ENCODE results near the gene SLC17A7. TPM values are rescaled to one million over a fixed set of nuclear protein-coding genes. Genes with fewer than 3 reads are reported as not detected.
A peak's percentile ranks its signal among the peaks of the same experiment; 100 is the strongest.

SLC17A7 gene
- total and polyA plus RNA-seq, 9 of the 15 experiments (the other 6 are each of a cell fraction or from before 2014, with no cell fraction given) = 1.1 to 15.7 (median 2.4) TPM

DNA sequence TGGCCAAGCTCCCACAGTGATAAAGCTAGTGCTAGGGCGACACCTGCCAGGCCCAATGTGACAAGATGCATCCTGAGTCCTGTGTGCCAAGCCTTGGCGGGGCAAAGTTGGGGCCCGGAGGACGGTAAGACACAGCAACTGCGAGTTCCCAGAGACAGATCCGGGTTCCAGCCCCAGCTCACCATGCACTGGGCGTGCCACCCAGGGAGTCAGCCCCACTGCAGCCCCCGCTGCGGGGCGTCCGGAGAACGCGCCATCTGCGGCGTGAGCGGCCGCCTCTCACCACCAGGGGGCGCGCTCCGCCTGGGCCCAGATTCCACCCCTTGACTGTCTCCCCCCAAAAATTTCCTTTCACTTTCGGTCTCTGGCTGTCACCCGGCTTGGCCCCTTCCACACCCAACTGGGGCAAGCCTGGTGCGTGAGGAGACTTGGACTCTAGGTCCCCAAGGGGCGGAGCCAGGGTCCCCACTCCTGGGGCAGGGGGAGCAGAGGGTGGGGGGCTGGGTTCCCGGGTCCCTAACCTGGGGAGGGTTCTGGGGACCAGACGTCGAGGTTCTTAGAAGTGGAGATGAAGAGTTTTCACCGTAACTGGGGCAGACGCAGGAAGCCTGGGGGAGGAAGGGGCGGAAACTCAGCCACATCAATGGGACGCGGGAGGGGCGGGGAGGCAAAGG lies 32.7 kb upstream of the SLC17A7 start, which contains the start of gene FLT3LG (continued):
- TF ChIP-seq SAFB2 (IDR thresholded peaks at IDR 0.05; ENCODE audit: borderline replicate concordance, low read depth, low read length, severe bottlenecking) = no peak
- TF ChIP-seq MYC (IDR thresholded peaks at IDR 0.05; ENCODE audit: low read depth, low read length) = peak; percentile 80
- TF ChIP-seq MYC (CRISPR knock-in tag; IDR thresholded peaks at IDR 0.05; ENCODE audit: borderline replicate concordance, low read depth) = no peak
- peak in 1 of 2 experiments; percentile 62; a peak in 2 of 4 replicates for TF ChIP-seq HDAC1 (IDR thresholded peaks at IDR 0.05)
- TF ChIP-seq ZNF174 (CRISPR knock-in tag; IDR thresholded peaks at IDR 0.05) = no peak
- TF ChIP-seq, protein P1, sequence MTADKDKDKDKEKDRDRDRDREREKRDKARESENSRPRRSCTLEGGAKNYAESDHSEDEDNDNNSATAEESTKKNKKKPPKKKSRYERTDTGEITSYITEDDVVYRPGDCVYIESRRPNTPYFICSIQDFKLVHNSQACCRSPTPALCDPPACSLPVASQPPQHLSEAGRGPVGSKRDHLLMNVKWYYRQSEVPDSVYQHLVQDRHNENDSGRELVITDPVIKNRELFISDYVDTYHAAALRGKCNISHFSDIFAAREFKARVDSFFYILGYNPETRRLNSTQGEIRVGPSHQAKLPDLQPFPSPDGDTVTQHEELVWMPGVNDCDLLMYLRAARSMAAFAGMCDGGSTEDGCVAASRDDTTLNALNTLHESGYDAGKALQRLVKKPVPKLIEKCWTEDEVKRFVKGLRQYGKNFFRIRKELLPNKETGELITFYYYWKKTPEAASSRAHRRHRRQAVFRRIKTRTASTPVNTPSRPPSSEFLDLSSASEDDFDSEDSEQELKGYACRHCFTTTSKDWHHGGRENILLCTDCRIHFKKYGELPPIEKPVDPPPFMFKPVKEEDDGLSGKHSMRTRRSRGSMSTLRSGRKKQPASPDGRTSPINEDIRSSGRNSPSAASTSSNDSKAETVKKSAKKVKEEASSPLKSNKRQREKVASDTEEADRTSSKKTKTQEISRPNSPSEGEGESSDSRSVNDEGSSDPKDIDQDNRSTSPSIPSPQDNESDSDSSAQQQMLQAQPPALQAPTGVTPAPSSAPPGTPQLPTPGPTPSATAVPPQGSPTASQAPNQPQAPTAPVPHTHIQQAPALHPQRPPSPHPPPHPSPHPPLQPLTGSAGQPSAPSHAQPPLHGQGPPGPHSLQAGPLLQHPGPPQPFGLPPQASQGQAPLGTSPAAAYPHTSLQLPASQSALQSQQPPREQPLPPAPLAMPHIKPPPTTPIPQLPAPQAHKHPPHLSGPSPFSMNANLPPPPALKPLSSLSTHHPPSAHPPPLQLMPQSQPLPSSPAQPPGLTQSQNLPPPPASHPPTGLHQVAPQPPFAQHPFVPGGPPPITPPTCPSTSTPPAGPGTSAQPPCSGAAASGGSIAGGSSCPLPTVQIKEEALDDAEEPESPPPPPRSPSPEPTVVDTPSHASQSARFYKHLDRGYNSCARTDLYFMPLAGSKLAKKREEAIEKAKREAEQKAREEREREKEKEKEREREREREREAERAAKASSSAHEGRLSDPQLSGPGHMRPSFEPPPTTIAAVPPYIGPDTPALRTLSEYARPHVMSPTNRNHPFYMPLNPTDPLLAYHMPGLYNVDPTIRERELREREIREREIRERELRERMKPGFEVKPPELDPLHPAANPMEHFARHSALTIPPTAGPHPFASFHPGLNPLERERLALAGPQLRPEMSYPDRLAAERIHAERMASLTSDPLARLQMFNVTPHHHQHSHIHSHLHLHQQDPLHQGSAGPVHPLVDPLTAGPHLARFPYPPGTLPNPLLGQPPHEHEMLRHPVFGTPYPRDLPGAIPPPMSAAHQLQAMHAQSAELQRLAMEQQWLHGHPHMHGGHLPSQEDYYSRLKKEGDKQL (CRISPR knock-in tag; IDR thresholded peaks at IDR 0.05; ENCODE audit: borderline replicate concordance) = no peak
- TF ChIP-seq NFATC3 (IDR thresholded peaks at IDR 0.05) = no peak
- TF ChIP-seq SAP30 (IDR thresholded peaks at IDR 0.05; ENCODE audit: borderline replicate concordance, insufficient read depth, low read depth, low read length, poor library complexity, severe bottlenecking) = peak; percentile 58
- TF ChIP-seq, protein P2, sequence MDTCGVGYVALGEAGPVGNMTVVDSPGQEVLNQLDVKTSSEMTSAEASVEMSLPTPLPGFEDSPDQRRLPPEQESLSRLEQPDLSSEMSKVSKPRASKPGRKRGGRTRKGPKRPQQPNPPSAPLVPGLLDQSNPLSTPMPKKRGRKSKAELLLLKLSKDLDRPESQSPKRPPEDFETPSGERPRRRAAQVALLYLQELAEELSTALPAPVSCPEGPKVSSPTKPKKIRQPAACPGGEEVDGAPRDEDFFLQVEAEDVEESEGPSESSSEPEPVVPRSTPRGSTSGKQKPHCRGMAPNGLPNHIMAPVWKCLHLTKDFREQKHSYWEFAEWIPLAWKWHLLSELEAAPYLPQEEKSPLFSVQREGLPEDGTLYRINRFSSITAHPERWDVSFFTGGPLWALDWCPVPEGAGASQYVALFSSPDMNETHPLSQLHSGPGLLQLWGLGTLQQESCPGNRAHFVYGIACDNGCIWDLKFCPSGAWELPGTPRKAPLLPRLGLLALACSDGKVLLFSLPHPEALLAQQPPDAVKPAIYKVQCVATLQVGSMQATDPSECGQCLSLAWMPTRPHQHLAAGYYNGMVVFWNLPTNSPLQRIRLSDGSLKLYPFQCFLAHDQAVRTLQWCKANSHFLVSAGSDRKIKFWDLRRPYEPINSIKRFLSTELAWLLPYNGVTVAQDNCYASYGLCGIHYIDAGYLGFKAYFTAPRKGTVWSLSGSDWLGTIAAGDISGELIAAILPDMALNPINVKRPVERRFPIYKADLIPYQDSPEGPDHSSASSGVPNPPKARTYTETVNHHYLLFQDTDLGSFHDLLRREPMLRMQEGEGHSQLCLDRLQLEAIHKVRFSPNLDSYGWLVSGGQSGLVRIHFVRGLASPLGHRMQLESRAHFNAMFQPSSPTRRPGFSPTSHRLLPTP (IDR thresholded peaks at IDR 0.05; ENCODE audit: borderline replicate concordance, extremely low read depth, insufficient read length) = no peak
- TF ChIP-seq, protein P3, sequence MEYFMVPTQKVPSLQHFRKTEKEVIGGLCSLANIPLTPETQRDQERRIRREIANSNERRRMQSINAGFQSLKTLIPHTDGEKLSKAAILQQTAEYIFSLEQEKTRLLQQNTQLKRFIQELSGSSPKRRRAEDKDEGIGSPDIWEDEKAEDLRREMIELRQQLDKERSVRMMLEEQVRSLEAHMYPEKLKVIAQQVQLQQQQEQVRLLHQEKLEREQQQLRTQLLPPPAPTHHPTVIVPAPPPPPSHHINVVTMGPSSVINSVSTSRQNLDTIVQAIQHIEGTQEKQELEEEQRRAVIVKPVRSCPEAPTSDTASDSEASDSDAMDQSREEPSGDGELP (CRISPR knock-in tag; IDR thresholded peaks at IDR 0.05; ENCODE audit: borderline replicate concordance) = peak; percentile 86
- no peak for TF ChIP-seq ZNF586 (CRISPR knock-in tag; conservative IDR thresholded peaks at IDR 0.05)
- TF ChIP-seq, protein P4, sequence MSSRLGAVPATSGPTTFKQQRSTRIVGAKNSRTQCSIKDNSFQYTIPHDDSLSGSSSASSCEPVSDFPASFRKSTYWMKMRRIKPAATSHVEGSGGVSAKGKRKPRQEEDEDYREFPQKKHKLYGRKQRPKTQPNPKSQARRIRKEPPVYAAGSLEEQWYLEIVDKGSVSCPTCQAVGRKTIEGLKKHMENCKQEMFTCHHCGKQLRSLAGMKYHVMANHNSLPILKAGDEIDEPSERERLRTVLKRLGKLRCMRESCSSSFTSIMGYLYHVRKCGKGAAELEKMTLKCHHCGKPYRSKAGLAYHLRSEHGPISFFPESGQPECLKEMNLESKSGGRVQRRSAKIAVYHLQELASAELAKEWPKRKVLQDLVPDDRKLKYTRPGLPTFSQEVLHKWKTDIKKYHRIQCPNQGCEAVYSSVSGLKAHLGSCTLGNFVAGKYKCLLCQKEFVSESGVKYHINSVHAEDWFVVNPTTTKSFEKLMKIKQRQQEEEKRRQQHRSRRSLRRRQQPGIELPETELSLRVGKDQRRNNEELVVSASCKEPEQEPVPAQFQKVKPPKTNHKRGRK (tag; IDR thresholded peaks at IDR 0.05) = no peak
- peak; percentile 21; the same call in 1 of the 2 replicates for TF ChIP-seq GABPB1 (CRISPR knock-in tag; IDR thresholded peaks at IDR 0.05)
- TF ChIP-seq TAL1 (IDR thresholded peaks at IDR 0.05) = 0 out of 2 replicates have a peak, but pooled peaks have one; percentile 5
- TF ChIP-seq ZNF347 (CRISPR knock-in tag; IDR thresholded peaks at IDR 0.05; ENCODE audit: low read depth) = no peak
- TF ChIP-seq NCOA6 (IDR thresholded peaks at IDR 0.05) = no peak
